Calu3 (cell line): Measurements from ENCODE around the gene RFLNA. TPM values are rescaled to one million over a fixed set of nuclear protein-coding genes. Genes with fewer than 3 reads are reported as not detected.

ENCODE experiments used
- BruUV-seq: library from RNA; stranded (reverse); fragments of 400-500 nt; replicated peaks from 2 replicates; lab custom pipeline; 2021; lab: Mats Ljungman, UMichigan
- CTCF ChIA-PET: fragments of 300-600 bp; sonication (Branson Sonifier 250); formaldehyde crosslinking; loops from one replicate; lab custom pipeline; 2022; ENCODE audit warnings: antibody characterized with exemption; lab: Charles Lee
- DNase-seq: peaks from one replicate; pipeline ENCODE4 v3.0.0; 2022
- H3K27ac Mint-ChIP-seq: one replicate; pipeline ENCODE4 v1.8.0; 2022; ENCODE audit warnings: mixed read lengths; ENCODE audit not compliant: unreplicated experiment
- H3K27me3 Mint-ChIP-seq: one replicate; pipeline ENCODE4 v1.8.0; 2022; ENCODE audit warnings: mixed read lengths; ENCODE audit not compliant: unreplicated experiment
- H3K36me3 Mint-ChIP-seq: one replicate; pipeline ENCODE4 v1.8.0; 2022; ENCODE audit warnings: mild to moderate bottlenecking, moderate library complexity, mixed read lengths; ENCODE audit not compliant: insufficient read depth, unreplicated experiment
- H3K4me1 Mint-ChIP-seq: one replicate; pipeline ENCODE4 v1.8.0; 2022; ENCODE audit warnings: mild to moderate bottlenecking, low read depth, mixed read lengths; ENCODE audit not compliant: unreplicated experiment
- H3K4me3 Mint-ChIP-seq: one replicate; pipeline ENCODE4 v1.8.0; 2022; ENCODE audit warnings: mild to moderate bottlenecking, low read depth, moderate library complexity, mixed read lengths; ENCODE audit not compliant: unreplicated experiment
- H3K9me3 Mint-ChIP-seq: one replicate; pipeline ENCODE4 v1.8.0; 2022; ENCODE audit warnings: low read depth, mixed read lengths; ENCODE audit not compliant: unreplicated experiment
- CTCF ChIP-seq: fragments of 200-600 bp; IDR thresholded peaks from one replicate; pipeline ENCODE4 v1.8.0; 2022; ENCODE audit warnings: antibody characterized with exemption; ENCODE audit not compliant: unreplicated experiment
- intact Hi-C: fragments of 100-400 bp; cut with micrococcal nuclease; formaldehyde crosslinking; loops from one replicate; pipeline ENCODE4 v1.10.0; 2022; ENCODE audit not compliant: unreplicated experiment
- microRNA-seq: library from miRNA; unstranded; fragments of <30 nt; microRNA quantifications from one replicate; pipeline ENCODE4 v1.2.0, GENCODE V29; 2022
- total RNA-seq: library from RNA; stranded (reverse); gene quantifications from 2 replicates; pipeline ENCODE4 v1.2.3, GENCODE V29; 2022

The RFLNA gene
- total RNA-seq, 1 experiment from 2014 or later, result not detected

DNA sequence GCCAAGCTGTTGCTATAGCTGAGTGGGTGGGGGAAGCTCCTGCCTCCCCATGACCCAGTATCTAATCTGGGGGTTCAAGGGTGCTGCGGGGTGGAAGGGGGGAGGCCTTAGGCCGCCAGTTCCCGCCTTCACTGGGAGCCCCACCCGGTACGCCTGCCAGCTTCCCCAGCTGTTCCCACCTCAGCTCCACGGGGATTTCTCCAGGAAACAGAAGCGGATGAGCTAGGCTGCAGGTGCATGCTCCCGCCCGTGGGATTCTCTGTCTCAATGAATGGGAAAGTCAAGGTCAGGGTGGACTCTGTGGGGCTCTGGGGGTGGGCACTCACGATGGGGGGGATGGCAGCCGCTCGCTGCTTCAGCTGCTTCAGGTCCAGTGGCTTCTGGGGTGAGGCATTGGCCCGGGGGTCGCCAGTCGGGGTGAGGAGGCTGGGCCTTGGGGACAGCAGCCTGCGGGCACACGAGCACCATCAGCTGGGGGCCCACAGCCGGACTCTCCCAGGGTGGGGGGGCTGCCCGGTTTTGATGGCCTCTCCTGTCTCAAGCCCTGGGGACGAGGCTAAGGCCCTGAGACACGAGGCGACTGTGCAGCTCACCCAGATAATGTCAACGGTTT lies 68.6 kb downstream of the RFLNA start:
- no peaks in the 10 kb centered on the region for H3K9me3 Mint-ChIP-seq
- H3K4me3 Mint-ChIP-seq, result no peak overlapping the region
- TF ChIP-seq CTCF, result no peak
- peaks cover 8% of the 10 kb centered on the region for H3K4me1 Mint-ChIP-seq
- no TSS peak for BruUV-seq
- H3K27ac Mint-ChIP-seq, result no peak overlapping the region
- no peaks in the 10 kb centered on the region for H3K27me3 Mint-ChIP-seq
- no peak for DNase-seq
- CTCF ChIA-PET, result interaction anchor here (0.7 kb wide), 1 partner anchor 16 kb away, joined by 4 read pairs; no protein-coding TSS in a partner anchor
- intact Hi-C loops, result no loop called here
- H3K36me3 Mint-ChIP-seq, result peaks cover 49% of the 10 kb centered on the region

DNA sequence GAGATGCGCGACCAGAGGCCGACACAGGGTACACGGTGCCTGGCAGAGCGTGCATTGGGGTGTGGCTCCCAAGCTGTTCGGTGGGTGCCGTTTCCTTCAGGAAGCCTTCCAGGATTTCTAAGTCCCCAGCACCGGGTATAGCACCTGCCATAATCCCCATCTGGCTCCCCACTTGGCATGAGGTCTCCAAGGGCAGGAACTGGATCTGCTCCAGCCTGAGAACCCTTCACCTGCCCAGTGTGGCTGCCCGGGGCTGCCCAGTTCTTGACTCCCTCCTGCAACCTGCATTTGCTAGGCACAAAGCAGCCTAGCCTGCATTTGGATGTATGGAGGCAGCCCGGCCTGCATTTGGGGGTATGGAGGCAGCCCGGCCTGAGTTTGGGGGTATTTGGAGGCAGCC lies 69.7 kb downstream of the RFLNA start:
- CTCF ChIA-PET, result no interaction called here
- intact Hi-C loops, result no loop called here
- no peaks in the 10 kb centered on the region for H3K9me3 Mint-ChIP-seq

More for the DNA sequence above, 69.7 kb downstream of the RFLNA start:
- Mint-ChIP-seq H3K27ac (no peak overlapping the region), H3K27me3 (no peaks in the 10 kb centered on the region), H3K36me3 (peaks cover 59% of the 10 kb centered on the region), H3K4me3 (no peak overlapping the region), H3K4me1 (peaks cover 16% of the 10 kb centered on the region)
- TF ChIP-seq CTCF, result no peak
- DNase-seq, result no peak
- BruUV-seq, result no TSS peak

Small RNA genes within 50 kb of the gene (microRNA-seq; reads per million reads assigned to microRNA genes)
- gene MIR6880, result 1.1 reads per million
